ENCODE data around the gene TOGARAM1. TPM values are rescaled to one million over a fixed set of nuclear protein-coding genes. Genes with fewer than 3 reads are reported as not detected.

The TOGARAM1 gene
- total RNA-seq, 4 donors from 2014 or later = 12.0 to 21.2 (median 20.0) TPM

- ATAC-seq = no peak
- H3K27me3 ChIP-seq = no peaks in the 10 kb centered on the region
- no peaks in the 10 kb centered on the region for H3K9me3 ChIP-seq
- H3K4me1 ChIP-seq = no peaks in the 10 kb centered on the region
- TF ChIP-seq POLR2AphosphoS5 (IDR thresholded peaks at IDR 0.05) = no peak
- TF ChIP-seq POLR2A (IDR thresholded peaks at IDR 0.05) = no peak
- TF ChIP-seq EP300 (IDR thresholded peaks at IDR 0.05) = no peak
- TF ChIP-seq, protein P1, sequence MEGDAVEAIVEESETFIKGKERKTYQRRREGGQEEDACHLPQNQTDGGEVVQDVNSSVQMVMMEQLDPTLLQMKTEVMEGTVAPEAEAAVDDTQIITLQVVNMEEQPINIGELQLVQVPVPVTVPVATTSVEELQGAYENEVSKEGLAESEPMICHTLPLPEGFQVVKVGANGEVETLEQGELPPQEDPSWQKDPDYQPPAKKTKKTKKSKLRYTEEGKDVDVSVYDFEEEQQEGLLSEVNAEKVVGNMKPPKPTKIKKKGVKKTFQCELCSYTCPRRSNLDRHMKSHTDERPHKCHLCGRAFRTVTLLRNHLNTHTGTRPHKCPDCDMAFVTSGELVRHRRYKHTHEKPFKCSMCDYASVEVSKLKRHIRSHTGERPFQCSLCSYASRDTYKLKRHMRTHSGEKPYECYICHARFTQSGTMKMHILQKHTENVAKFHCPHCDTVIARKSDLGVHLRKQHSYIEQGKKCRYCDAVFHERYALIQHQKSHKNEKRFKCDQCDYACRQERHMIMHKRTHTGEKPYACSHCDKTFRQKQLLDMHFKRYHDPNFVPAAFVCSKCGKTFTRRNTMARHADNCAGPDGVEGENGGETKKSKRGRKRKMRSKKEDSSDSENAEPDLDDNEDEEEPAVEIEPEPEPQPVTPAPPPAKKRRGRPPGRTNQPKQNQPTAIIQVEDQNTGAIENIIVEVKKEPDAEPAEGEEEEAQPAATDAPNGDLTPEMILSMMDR (IDR thresholded peaks at IDR 0.05) = no peak
- no peak overlapping the region for H3K4me3 ChIP-seq
- no peak overlapping the region for H3K27ac ChIP-seq
- peaks cover 0 to 85% of the 10 kb centered on the region in 2 donors for H3K36me3 ChIP-seq
Observed at GRCh38 chr14:45034730-45035129, 72.7 kb downstream of the TOGARAM1 start.

- WGBS, 2 donors (ENCODE audit: low coverage in 1 of 2) = 100% methylated on average over 1 of the region's 5 CpGs; no CpG with 5 or more reads in 1 of the 2 donors
- TF ChIP-seq POLR2A (IDR thresholded peaks at IDR 0.05) (no peak), POLR2AphosphoS5 (IDR thresholded peaks at IDR 0.05) (no peak), EP300 (IDR thresholded peaks at IDR 0.05) (no peak)
- TF ChIP-seq, protein P1 (IDR thresholded peaks at IDR 0.05) = no peak
- H3K27ac ChIP-seq = no peak overlapping the region
Observed at GRCh38 chr14:45038256-45038655, 76.3 kb downstream of the TOGARAM1 start.

GRCh38 chr14:45038865-45039264 is 76.9 kb downstream of the TOGARAM1 start:
- TF ChIP-seq, protein P1 (IDR thresholded peaks at IDR 0.05) = no peak
- no peak for TF ChIP-seq POLR2AphosphoS5 (IDR thresholded peaks at IDR 0.05)
- no peak for TF ChIP-seq EP300 (IDR thresholded peaks at IDR 0.05)
- no peak for TF ChIP-seq POLR2A (IDR thresholded peaks at IDR 0.05)
- Histone ChIP-seq H3K27ac (no peak overlapping the region), H3K4me1 (no peaks in the 10 kb centered on the region), H3K4me3 (no peak overlapping the region), H3K9me3 (no peaks in the 10 kb centered on the region), H3K36me3 (peaks cover 0 to 72% of the 10 kb centered on the region in 2 donors), H3K27me3 (no peaks in the 10 kb centered on the region)
- WGBS, 2 donors (ENCODE audit: low coverage in 1 of 2) = 97 to 100% methylated on average over 1 to 4 of the region's 5 CpGs
- ATAC-seq = peak; percentile 13

More at GRCh38 chr14:45038256-45038655, 76.3 kb downstream of the TOGARAM1 start:
- Histone ChIP-seq H3K36me3 (peaks cover 0 to 72% of the 10 kb centered on the region in 2 donors), H3K4me3 (no peak overlapping the region), H3K4me1 (no peaks in the 10 kb centered on the region), H3K9me3 (no peaks in the 10 kb centered on the region), H3K27me3 (no peaks in the 10 kb centered on the region)
- no peak for ATAC-seq

DNA sequence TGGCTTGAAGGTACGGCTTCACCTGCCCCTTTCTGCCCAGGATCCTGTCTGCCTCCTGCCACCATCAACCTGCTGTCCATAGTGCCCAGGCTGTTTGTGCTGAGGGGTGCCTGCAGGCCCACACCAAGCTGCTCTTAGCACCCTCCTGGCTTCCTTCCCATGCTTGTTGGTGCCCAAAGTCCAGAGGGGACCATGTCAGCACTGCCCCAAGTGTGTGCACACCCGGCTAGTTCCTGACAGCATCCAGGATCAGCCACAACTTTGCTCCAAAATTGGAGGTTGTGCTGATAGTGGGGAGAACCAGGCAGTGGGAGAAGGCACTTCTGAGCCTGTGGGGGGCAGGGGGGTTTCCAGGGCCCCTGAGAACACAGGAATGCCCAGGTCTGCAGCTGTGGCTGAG is 77.4 kb downstream of the TOGARAM1 start:
- Histone ChIP-seq H3K36me3 (peaks cover 0 to 72% of the 10 kb centered on the region in 2 donors), H3K9me3 (no peaks in the 10 kb centered on the region), H3K27ac (no peak overlapping the region), H3K4me3 (no peak overlapping the region), H3K4me1 (no peaks in the 10 kb centered on the region), H3K27me3 (no peaks in the 10 kb centered on the region)
- TF ChIP-seq POLR2A (IDR thresholded peaks at IDR 0.05) (no peak), EP300 (IDR thresholded peaks at IDR 0.05) (no peak), POLR2AphosphoS5 (IDR thresholded peaks at IDR 0.05) (no peak)
- TF ChIP-seq, protein P1 (IDR thresholded peaks at IDR 0.05) = no peak
- ATAC-seq = no peak
- WGBS, 2 donors (ENCODE audit: low coverage in 1 of 2) = no CpG with 5 or more reads among the region's 2 CpGs

DNA sequence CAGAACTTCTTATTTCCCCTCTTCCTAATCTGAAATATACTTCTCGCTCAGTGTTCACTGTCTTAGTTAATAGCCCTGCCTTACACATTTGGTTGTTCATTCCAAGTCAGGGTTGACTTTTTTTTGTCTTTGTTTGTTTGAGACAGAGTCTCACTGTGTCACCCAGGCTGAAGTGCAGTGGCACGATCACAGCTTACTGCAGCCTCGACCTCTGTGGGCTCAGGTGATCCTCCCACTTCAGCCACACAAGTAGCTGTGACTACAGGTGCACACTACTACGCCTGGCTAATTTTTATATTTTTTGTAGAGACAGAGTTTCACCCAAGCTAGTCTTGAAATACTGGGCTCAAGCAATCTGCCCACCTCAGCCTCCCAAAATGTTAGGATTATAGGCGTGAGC is 79.7 kb downstream of the TOGARAM1 start:
- H3K4me3 ChIP-seq = no peak overlapping the region
- H3K4me1 ChIP-seq = no peaks in the 10 kb centered on the region
- TF ChIP-seq EP300 (IDR thresholded peaks at IDR 0.05) = no peak
- TF ChIP-seq POLR2A (IDR thresholded peaks at IDR 0.05) = no peak
- no peak for TF ChIP-seq POLR2AphosphoS5 (IDR thresholded peaks at IDR 0.05)
- TF ChIP-seq, protein P1 (IDR thresholded peaks at IDR 0.05) = no peak
- peaks cover 0 to 79% of the 10 kb centered on the region in 2 donors for H3K36me3 ChIP-seq
- no peaks in the 10 kb centered on the region for H3K27me3 ChIP-seq
- no peak overlapping the region for H3K27ac ChIP-seq
- 87 to 97% methylated on average over 4 to 5 of the region's 5 CpGs for WGBS, 2 donors (ENCODE audit: low coverage in 1 of 2)
- no peak for ATAC-seq
- H3K9me3 ChIP-seq = no peaks in the 10 kb centered on the region
